GM19463 (cell line): ENCODE measurements around the gene ZC3H4.
"Not testable (repeated sequence)": the region's sequence is repeated elsewhere in the genome, so short reads cannot be mapped to it uniquely, and the experiment has no call there.

Experiments
- ATAC-seq: cut with Tn5 transposase; IDR thresholded peaks from one replicate; pipeline ENCODE4 v1.9.1; 2021; ENCODE audit warnings: mild to moderate bottlenecking, moderate library complexity; ENCODE audit not compliant: unreplicated experiment

Gene ZC3H4

GRCh38 chr19:47086280-47086679, 27.3 kb downstream of the ZC3H4 start:
- ATAC-seq, result no peak

GRCh38 chr19:47084879-47085439, 28.6 kb downstream of the ZC3H4 start:
- no peak for ATAC-seq

GRCh38 chr19:47082493-47082892, 31.1 kb downstream of the ZC3H4 start:
- no peak for ATAC-seq

GRCh38 chr19:47081095-47081494, 32.5 kb downstream of the ZC3H4 start:
- no peak for ATAC-seq

- ATAC-seq, result not testable (repeated sequence)
Measured at GRCh38 chr19:47078351-47078750, 35.2 kb downstream of the ZC3H4 start.

GRCh38 chr19:47075941-47076340, 37.6 kb downstream of the ZC3H4 start:
- ATAC-seq, result no peak

GRCh38 chr19:47075179-47075810, 38.3 kb downstream of the ZC3H4 start:
- ATAC-seq, result no peak

- no peak for ATAC-seq
Measured at GRCh38 chr19:47074621-47075020, 39.0 kb downstream of the ZC3H4 start.

- ATAC-seq, result no peak
Measured at GRCh38 chr19:47073574-47073973, 40.0 kb downstream of the ZC3H4 start.

GRCh38 chr19:47072323-47072722, 41.3 kb downstream of the ZC3H4 start:
- no peak for ATAC-seq

- no peak for ATAC-seq
Measured at GRCh38 chr19:47071731-47072130, 41.8 kb downstream of the ZC3H4 start.

- no peak for ATAC-seq
Measured at GRCh38 chr19:47070756-47071155, 42.8 kb downstream of the ZC3H4 start.

GRCh38 chr19:47069795-47070194, 43.8 kb downstream of the ZC3H4 start:
- no peak for ATAC-seq

GRCh38 chr19:47068876-47069406, 44.6 kb downstream of the ZC3H4 start:
- no peak for ATAC-seq

- no peak for ATAC-seq
Measured at GRCh38 chr19:47068246-47068645, 45.3 kb downstream of the ZC3H4 start.

- ATAC-seq, result no peak
Measured at GRCh38 chr19:47067215-47067847, 46.2 kb downstream of the ZC3H4 start.

GRCh38 chr19:47066376-47067214, 47.0 kb downstream of the ZC3H4 start:
- ATAC-seq, result no peak

GRCh38 chr19:47065242-47065641, 48.3 kb downstream of the ZC3H4 start:
- ATAC-seq, result no peak

GRCh38 chr19:47063874-47064273, 49.7 kb downstream of the ZC3H4 start:
- ATAC-seq, result no peak

GRCh38 chr19:47058621-47059022, 55.0 kb downstream of the ZC3H4 start:
- ATAC-seq, result no peak

- no peak for ATAC-seq
Measured at GRCh38 chr19:47057328-47057727, 56.2 kb downstream of the ZC3H4 start.
